DMS79 treated with DMSO at 0.1 percent for 48 hours (cell line): ENCODE results near the gene KCNQ2.

Source experiments
- DNase-seq: peaks from one replicate; lab custom pipeline; 2025; lab: John Stamatoyannopoulos, UW

KCNQ2 gene

DNA sequence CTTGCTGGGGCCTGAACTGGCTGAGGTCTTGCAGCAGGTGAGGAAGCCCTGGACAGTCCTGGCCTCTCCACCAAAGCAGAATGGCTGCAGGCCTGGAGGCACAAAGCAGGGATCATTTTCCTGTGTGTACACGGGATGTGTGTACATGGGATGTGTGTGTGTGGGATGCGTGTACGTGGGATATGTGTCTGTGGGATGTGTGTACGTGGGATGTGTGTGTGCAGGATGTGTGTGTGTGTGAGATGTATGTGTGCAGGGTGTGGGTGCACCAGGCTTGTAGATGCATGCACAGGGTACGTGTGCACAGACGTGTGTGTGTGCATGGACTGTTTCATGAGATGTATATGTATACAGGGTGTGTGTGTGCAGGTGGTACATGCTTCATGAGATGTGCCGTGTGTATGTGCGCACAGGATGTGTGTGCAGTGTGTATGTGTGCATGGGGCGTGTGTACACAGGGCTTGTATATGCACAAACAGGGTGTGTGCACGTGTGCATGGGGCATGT lies 103.4 kb downstream of the KCNQ2 start:
- no peak for DNase-seq

- DNase-seq: no peak
Observed at GRCh38 chr20:63368151-63368550, 104.3 kb downstream of the KCNQ2 start.

GRCh38 chr20:63367446-63368055 lies 104.9 kb downstream of the KCNQ2 start:
- DNase-seq: no peak

DNA sequence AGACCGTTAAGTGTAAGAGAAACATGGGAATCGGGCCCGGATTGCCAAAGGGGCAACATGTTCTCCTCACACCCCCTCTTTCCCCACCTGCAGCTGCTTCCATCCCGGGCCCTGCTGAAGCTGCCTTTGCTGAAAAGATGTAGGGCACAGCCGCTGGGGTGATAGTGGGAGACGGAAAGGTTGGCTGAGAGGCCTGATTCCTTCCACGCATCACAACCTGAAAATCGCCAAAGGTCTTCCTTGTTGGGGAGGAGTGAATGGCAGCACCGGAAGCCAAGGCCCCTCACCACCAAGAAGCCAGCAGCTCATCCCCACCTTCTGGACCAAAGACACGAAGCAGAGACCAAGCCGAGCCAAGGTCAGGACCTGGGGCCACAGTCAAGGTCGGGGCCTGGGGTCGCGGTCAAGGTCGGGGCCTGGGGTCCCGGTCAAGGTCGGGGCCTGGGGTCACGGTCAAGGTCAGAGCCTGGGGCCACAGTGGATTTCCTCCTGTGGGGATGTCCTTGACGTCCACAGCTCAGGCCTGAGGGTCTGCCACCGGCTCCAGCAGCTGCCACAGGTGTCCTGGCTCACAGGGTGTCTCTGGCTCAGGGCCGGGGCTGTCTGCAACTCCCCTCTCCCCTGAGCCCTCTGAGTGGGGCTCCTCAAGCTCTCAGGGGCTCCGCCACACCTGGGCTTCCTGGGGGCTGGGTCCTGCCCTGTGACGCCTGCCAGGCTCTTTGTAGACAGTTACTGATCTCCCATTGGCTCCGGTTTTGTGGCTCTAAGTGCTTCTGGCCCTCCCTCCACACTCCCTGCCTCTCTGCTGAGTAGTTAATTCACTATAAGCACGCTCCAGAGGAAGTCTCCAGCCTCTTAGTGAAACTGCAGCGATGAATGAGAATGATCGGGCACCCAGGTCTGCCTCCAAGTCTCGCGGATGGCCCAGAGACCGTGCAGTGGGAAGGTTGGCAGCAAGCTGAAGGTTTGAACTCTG lies 105.8 kb downstream of the KCNQ2 start:
- DNase-seq: peak; percentile 99

DNA sequence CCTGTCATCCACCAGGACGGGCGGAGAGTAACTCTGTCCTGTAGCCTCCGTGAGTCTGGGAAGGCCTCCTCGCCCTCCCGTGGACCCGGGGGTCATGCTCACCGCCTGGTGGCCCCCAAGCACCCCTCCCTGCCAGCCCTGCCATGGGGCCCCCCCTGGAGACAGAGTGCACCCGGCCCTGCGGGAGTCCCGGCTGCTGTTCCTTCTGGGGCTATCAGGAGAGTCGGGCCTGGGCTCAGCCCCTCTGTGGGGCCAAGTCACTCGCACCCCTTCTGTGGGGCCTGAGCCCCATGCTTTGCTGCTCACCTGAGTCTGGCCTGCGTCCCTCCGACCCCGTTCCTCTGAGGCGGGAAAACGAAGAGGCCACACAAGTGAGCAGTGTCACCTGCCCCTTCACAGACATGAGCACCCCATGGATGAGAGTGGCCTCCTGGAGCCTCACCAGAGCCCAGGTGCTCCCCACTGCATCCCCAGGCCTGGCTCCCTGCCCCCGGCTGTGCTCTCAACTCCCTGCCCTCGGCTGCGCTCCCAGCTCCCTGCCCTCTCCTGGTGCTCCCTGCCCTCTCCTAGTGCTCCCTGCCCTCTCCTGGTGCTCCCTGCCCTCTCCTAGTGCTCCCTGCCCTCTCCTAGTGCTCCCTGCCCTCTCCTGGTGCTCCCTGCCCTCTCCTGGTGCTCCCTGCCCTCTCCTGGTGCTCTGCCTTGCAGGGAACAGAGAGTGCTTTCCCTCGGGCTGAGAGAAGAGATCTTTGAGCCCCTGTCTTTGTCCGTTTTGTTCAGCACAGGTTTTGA lies 106.7 kb downstream of the KCNQ2 start:
- DNase-seq: no peak

DNA sequence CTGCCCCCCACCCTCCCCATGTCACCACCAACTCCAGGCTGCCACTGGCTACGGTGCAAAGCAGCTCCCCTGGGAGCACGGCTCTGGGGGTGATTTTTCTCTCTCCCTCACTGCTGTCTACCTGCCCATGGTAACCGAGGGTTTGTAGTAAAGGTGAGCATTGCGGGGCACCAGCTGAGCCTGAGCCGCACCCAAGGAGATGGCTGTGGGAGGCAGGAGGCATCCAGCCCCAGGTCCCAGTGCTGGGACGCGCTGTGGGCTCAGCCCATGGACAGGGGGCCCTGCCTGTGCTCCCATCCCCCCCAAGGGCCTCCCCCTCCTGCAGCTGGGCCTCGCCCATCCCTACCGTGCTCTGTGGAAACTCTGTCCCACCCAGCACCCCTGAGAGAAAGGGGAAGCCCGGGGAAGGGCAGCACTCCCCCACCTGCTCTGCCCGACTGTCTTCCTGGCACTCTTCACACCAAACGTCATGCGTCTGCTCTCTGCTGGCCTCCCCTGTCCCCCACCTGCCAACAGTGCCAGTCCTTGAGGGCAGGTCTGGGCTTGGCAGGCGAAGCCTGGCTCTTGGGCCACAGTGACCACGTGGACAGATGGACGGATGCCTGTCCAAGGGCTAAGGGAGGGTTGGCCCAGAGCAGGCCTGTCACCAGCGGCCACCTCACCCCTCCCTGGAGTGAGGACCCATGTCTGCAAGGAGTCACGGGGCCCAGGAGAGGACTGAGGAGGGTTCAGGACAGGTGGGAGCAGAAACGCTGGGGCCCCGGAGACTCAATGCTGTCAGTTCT lies 107.5 kb downstream of the KCNQ2 start:
- peak; percentile 65 for DNase-seq

DNA sequence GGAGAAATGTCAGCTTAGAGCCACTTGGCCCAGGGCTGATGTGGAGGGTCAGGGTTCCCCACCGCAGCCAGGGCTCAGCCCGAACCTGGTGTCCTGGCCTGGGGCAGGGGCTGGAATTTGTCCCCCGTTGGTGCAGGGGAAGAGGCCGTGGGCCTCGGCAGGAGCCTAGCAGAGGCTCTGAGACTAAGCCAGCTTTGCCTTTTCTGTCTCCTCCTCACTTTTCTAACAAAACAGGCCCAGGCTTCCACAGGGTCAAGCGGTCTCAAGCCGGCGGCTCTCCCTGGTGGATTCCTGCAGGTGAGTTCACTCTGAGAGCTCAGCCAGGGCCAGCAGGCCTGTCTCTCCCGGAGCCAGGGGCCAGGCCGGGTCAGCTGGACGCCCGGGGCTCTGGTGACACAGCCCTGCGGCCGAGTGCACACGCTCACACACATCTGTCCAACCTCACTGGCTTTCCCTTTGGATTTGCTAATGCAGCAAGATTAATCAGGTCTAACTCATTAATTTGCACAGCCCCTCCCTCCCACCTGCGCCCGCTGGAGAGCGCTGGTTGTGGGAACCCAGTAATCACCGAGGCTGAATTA lies 108.4 kb downstream of the KCNQ2 start:
- no peak for DNase-seq

DNA sequence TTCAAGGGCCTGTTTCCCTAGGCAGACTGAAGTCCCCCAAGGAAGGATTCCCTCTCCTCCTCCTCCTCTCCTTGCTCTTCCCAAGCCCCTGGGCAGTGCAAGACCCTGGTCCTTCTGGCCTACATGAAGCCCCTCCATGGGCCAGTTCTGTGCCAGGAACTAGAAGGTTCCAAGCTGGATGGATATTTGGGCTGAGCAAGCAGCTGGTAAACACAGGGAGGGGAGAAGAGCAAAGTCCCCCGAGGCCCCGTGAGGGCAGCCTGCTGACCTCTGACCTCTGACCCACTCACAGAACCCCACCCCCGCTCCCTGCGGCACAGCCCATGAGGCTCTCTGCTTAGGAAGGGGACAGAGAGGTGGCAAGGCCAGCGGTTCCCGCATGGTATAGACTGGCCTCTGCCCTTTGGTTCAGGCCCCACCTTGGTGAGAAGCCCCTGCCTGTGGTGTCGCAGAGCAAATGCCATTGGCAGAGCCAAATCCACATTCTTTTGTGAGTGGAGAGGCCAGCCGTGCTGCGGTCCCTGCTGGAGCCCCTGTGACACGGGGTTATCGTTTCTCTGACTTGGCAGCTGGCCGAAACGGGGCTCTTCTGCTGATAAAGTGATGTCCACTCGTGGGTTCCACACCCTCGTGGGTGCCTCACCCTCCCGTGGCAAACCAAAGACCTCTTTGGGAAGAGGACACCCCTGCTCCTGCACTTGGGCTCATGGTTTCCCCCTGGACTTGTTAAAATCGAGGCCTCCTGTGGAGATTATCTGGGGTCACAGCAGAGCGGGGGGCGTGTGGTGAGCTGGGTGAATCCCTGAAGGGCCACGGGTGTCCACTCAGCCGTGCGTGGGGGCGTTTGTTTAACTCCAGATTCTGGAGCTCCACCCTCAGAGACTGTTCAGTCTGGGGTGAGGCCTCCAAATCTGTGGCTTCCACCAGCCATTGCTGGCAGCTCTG lies 109.2 kb downstream of the KCNQ2 start:
- DNase-seq: no peak

DNA sequence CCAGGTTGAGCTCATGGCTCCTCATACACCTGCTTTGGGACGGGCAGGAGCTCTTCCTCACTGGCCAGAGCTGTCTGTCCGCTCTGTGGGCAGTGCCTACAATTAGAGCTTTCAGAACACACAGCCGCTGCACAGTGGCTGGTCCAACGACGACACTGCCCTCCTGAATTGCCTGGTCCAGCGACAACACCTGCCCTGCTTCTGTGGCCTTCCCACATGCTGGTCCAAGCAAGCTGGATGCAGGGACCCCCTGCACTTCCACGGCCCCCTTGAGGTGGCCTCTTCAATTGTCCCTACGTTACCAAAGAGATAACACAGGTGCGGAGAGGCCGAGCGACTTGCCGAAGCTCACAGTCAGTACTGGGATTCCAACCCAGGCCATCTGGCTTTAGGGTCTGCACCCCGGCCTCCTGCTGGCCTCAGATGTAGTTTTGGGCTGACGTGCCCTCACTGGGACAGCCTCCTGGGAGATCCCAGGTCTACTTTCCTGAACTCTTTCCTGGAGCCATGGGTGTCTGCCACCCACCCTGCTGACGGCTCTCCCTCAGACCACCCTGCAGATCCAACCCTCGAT lies 109.9 kb downstream of the KCNQ2 start:
- DNase-seq: no peak

DNA sequence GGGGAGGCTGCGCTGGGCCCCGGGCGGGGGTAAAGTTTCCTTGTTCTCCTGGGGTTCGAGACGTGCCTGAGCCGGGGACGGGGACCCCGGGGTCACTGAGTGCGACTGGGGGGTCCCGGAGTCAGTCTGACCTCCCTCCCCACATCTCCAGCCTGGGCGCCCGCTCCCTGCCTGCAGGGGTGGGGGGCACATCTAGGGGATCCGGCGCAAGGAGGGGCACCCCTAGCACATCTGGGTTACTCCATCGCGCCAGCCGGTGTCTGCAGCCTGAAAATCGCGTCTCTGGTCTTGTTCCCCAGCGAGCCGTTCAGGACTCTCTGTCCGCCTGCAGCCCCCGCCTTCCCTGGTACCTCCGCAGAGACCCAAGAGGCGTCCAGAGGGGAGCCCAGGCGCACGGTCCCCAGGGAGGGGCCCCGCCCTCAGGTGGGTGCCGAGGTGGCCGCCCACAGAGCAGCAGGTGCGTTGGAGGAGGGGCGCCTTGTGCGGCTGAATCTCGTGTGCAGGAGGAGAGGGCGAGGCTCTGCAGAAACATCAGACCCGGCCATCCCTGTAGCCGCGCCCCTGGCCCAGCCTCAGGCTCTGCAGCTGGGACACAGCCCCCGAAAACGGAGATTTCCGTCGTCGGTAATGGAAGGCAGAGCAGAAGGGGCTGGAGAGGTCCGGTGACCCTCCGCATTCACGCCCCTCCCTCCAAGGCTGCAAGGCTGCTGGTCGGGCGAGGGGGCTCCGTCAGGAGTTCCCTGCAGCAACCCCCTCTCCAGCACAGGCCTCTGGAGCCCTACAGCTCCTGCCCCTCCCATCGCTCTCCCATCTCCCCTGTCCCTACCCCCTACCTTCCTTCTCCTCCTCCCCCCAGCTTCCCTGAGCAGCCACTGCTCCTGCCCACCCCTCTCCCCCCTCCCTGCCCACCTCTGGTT lies 110.7 kb downstream of the KCNQ2 start:
- peak; percentile 46 for DNase-seq

- no peak for DNase-seq
Observed at GRCh38 chr20:63360850-63361518, 111.5 kb downstream of the KCNQ2 start, which contains the start of gene CHRNA4. Gene CHRNA4, minus strand, starts transcription at chr20:63361349. Its CDS starts 184 bp downstream, at chr20:63361165.

- no peak for DNase-seq
Observed at GRCh38 chr20:63359937-63360849, 112.3 kb downstream of the KCNQ2 start.

DNA sequence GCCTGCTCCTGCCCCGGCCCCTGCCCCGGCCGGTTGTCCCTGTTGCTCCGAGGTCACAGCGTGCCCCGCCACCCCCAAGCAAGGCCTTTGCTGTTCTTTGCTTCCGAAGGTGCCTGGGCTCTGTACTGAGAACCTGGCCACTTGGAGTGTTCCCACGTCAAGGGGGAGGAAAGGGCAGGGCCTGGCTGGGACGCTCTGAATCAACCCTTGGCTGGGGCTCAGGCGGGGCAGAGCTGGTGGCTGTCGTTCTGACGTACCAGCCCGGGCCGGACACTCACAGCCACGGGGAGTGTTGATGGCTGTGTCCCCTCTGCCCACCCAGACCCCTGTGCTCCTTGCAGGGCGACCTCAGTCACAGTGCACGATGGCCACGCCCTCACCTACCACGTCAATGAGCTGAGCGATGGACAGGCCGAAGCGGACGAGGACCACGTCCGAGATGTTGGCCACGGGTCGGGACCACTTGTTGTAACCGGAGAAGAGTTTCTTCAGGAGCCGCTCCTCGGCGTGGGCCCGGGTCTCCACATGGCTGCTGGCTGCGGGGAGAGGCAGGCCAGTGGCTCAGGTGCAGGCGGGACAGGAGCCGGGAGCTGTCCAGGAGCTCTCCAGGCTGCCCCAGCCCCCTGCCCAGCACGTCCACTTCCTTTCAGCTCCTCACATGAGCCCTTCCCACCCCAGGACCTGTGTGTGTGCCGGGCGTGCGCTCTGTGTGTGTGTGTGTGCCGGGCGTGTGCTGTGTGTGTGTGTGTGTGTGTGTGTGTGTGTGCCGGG lies 113.1 kb downstream of the KCNQ2 start:
- DNase-seq: no peak

- peak; percentile 94 for DNase-seq
Observed at GRCh38 chr20:63357921-63358905, 114.2 kb downstream of the KCNQ2 start.
